ENCODE measurements around the gene FRZB.
A peak's percentile ranks its signal among the peaks of the same experiment; 100 is the strongest.
"Not testable (repeated sequence)": the region's sequence is repeated elsewhere in the genome, so short reads cannot be mapped to it uniquely, and the experiment has no call there.

The FRZB gene, protein sequence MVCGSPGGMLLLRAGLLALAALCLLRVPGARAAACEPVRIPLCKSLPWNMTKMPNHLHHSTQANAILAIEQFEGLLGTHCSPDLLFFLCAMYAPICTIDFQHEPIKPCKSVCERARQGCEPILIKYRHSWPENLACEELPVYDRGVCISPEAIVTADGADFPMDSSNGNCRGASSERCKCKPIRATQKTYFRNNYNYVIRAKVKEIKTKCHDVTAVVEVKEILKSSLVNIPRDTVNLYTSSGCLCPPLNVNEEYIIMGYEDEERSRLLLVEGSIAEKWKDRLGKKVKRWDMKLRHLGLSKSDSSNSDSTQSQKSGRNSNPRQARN

DNA sequence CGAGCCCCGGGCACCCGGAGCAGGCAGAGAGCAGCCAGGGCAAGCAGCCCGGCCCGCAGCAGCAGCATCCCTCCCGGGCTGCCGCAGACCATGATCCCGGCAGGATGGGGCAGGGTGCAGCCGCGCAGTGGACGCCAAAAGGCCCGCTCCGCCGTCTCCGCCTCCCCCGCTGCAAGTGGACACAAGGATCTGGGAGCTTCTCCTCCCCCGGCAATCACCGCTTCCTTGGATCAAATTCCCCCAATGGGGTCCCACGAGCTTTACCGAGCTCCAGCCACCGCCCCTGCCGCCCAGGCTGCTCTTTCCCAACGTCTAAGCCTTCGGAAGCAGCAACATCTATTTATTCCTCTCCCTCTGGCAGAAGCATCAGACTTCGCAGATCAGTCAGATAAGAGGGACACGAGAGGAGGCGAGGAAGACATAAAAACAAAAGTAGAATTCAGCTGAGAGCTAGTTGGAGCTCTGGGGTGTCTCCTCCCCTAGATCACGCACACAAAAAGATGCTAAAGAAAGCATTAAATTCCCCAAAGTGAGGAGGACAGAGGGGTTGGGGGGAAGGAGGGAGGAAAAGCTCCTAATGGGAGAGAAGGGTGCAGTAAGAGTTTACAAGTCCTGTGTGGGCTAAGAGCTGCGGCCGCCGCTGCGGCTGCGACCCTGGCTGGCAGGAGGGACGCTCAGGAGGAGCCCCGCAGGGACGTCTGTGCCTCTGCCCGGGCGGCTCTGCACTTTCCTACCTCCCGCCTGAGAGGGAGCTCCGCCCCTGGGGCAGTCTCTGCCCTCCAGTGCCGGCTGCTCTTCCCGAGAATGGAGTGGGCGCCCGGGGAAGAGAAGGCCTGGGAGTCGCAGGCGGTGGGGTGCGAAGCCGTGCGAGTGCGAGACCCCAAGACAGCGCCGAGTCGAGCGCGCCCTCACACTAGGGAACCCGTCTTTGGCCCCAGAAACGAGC, at the start of gene FRZB:
Gene FRZB (minus strand): TSS at position 177 of the 946 bp plus-strand sequence. CDS start 85 bp downstream, at position 92.
- FAIRE-seq (no peak), DNase-seq (ENCODE audit: low spot score) (no peak)

DNA sequence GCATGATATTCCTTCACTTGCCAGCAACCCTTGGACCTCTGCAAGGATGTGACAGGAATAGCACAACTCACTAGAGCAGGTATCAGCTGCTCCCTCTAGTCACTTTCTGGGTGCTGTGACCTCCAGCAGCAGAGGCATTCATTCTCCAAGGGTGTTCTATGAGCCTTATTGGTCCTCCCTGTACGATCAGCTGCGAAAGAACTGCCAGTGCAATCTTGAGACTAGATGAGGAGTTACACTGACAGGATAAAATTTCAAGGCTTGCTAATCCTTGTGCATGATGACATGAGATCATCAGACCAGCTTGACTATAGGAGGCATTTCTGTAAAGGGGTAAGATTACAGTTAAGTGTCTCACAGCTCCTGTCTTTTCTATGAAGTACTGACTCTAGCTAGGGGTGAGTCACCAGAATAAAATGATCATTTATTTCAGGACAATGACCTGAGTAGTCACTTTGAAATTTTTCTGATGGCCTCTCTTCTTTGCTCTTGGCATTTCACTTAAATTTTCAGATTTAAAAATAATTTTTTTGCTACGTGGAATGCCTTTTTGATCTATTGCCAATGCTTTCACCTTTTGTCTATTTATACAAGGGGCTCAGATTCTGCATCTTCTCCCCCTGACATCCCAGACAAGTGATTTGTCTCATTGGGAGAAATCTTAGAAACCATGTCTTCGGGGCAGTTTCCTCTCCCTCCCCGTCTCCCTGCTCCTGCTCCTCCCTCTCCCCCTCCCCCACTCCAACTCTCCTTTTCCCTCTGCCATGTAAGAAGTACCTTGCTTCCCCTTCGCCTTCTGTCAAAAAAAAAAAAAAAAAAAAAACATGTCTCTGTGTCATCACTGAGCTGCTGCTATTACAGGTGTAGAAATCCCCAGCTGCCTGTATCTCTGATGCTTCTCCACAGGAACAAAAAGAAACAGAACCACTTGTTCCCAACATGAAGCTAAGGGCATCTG, 49.2 kb upstream of the FRZB start:
- FAIRE-seq (peak; percentile 89), DNase-seq (ENCODE audit: low spot score) (peak; percentile 81)

DNA sequence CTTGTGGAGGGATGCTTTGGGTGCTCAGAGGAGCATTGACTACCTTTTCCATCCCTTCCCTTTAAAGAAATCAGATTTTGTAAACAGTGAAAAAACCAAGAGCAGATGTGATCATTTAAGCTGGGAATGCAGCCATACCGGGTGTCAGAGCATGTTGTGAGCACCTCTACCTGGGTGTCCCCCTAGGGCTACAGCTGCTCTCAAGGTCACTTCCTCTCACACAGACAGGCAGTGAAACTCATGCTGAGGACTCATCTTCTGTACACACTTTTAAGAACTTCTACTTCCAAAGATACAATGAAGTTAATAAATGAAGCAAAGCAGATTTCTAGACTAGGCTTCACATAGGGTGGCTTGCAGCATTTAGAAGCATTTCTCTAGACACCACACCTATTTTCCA, 48.4 kb upstream of the FRZB start:
- no peak for DNase-seq (ENCODE audit: low spot score)
- FAIRE-seq: no peak

DNA sequence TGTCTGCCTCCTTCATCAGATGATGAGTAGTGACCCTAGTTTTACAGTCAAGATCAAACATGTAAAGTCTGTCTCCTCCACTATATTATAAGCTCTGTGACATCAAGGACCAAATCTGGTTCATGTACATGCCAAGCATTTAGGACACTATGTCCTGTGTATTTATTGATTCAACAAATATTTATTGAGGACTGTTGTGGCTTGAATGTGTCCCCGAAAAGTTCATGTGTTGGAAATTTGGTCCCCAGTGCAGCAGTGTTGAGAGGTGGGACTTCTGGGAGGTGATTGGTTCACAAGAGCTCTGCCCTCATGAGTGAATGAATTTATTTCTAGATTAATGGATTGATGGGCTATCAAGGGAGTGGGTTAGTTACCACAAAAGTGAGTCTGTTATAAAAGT, 46.6 kb upstream of the FRZB start:
- FAIRE-seq: no peak

DNA sequence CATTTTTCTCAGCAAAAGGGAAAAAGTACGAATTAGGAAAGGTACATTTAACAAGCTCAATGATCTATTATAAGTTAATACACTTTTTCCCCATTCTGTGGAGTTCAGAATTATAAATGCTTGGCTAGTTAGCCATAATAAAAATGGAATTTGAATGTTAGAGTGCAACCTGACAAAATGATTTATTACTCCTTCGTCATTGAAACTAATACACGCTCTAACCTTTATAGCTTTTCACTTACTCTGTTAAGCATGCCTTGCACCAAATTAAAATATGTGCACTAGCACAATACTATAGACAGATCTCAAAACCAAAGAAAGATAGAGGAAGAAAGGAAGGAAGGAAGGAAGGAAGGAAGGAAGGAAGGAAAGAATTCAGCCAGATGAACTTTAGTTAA, 46.1 kb upstream of the FRZB start:
- FAIRE-seq: no peak
- no peak for DNase-seq (ENCODE audit: low spot score)

More for the DNA sequence above, 46.6 kb upstream of the FRZB start:
- no peak for DNase-seq (ENCODE audit: low spot score)

DNA sequence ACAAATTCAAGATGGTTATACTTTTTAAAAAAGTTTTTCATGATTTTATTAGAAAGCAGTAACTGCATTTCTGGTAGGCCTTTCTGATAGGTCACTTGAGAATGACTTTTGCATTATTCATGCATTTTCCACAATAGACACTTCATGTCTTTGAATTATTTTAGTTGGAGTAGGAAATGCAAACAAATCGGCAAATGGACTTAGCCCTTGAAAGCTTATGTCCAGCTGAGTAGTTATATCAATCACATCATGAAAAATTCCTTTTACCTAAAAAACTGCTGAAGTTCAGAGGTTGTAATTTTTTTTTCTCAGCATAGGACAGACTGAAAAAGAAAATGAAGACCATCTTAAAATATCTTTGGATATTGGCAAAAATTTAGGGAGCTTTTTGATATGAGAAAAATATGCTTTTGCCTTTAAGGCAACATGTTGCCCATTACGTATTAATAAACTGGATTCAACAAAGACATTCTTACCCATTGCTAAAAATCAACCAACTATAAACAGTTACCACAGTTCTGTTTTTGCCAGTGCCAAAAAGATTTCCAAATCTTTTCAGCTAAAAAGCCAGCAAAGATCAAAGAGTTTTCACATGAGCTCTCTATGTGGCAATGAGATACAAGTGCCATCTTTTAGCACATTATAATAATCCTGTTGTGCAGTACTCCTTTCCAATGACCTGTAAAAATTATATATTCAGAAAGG, 45.5 kb upstream of the FRZB start:
- FAIRE-seq (no peak), DNase-seq (ENCODE audit: low spot score) (no peak)

DNA sequence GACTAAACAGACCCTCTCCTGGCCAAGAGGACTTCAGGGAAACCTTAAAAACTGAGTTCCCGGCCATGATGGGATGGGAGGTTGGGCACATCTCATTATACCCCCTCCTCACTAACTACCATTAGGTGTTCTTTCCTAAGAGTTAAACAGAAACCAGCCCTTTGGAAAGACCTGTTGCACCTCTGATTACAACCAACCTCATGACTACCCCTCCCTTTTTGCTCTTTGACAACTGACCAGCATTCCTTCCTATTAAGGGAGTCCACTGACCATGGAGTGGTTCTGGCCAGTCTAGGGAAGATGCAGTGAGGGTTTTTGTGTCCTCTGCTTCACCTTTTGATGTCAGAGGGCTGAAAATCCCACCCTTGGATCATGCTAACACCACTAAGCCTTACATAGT, 44.5 kb upstream of the FRZB start:
- FAIRE-seq (no peak), DNase-seq (ENCODE audit: low spot score) (no peak)

DNA sequence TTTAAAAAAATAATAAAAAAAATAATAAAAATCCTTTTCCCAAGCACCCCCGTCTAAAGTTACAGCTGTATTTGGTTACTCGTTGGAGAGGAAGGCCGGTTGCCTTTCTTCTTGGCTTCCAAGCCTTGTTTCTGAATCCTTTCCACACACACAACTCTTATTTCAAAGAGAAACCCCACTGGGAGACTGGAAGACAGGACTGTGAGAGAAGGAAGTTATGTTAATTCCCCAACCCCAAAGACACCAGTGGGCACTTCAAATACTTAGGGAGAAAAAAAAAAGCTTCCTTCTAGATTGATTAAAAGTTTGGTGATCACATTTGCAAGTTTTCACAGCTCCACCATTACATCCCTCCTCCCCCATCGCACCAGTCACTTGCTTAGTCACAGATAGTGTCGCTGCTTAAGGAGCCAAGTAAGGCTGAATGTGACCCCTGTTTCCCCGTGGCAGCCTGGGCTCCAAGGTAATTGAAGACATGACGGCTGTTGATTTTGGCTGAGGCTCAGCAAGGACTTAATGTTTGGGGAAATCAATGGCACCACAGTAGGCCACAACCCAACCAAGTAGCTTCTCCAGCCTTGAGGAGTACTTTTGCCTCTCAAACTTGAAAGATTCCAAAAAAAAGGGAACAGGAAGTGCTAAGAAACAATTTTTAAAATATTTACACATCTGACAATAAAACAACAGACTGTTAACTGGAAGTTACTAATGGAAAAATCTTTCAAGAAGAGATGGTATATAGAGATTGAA, 40.8 kb upstream of the FRZB start:
- DNase-seq (ENCODE audit: low spot score): no peak
- no peak for FAIRE-seq

DNA sequence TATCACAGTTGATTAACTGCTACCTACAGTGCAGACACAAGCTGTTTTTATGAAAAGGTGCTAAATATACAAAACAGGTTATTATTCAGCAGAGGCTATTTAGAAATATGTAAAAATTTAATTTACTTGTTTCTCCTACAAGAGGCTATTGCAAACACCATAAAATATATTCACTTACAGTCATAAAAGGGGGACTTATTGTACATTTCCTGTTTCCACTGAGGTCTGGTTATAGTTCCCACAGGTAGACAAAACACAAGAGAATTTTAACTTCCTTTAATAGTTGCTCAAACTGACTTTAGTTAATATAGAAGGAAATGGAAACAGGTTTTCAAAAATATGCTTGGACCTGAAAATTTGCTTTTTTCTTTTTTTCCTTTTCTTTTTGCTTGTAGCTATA, 40.0 kb upstream of the FRZB start:
- FAIRE-seq (no peak), DNase-seq (ENCODE audit: low spot score) (no peak)

DNA sequence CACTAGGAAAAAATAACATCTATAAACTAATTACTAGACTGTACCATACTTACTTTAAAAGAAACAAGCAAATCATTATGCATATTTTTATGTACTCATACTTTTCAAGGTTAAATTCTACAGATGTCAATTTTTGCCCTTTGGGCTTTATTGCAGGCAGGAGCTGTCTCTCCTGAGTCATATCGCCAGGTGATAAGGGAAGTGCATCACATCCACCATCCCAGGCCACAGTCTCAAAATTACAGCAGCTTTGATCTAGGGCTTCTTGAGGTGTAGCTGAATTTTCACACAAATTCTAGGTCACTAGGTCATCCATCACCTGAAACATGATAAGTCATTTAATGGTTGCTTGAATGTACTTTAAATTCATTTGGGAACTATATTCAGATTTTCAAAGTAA, 38.4 kb upstream of the FRZB start:
- DNase-seq (ENCODE audit: low spot score) (no peak), FAIRE-seq (no peak)

DNA sequence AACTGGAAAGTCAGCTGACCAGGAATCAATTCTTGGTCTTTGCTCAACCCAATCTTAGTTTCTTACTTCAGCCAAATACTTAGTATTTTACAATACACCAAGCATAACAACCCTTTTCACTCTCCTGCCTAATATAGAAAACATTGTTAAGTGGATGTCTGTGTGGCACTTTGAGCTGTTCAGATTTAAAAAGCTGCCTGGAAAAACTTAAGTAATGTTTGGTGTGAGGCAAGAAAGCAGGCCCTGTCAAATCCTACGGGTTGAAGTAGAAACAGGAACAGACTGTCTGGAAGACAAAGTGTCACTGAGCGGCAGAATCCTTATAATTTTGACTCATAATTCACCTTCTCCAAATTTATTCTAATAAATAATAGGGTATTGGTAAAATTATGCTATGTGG, 37.1 kb upstream of the FRZB start:
- no peak for FAIRE-seq
- DNase-seq (ENCODE audit: low spot score): no peak

DNA sequence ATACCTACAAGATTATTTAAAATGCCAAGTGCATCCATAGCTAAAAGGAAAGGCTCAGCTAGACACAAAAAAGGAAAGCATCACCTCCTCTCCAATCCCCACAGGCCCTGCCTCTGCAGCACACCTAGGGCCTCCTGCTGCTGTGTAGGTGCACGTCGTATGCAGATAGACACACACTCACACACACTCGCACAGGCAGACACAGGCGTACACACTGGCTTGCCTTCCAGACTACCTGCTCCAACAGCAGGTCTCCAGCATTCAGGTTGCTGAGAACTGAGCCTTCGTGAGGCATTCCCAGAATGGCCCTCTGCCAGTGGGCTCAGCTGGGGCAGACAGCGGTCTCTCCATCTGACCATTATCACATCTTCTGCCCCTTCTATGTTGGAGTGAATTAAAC, 35.3 kb upstream of the FRZB start:
- no peak for FAIRE-seq
- no peak for DNase-seq (ENCODE audit: low spot score)

DNA sequence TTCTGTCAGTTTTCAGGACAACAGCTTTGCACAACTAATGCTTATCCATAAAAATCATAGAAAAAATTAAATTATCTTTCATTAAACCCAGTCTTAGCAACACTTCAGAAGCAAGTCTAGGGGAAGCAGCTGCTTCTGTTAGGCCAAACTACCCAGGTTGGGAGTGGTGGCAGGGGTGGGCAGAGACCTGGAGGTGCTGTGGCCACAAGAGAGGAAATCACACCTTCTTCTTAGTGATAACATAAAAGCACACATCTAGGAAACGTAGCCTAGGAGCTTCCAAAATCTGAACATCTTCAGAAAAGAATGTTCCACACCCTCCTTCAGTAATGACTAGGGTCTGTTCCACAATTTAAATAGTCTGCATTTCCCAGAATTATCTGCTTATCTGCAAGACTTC, 32.3 kb upstream of the FRZB start:
- DNase-seq (ENCODE audit: low spot score) (no peak), FAIRE-seq (no peak)

DNA sequence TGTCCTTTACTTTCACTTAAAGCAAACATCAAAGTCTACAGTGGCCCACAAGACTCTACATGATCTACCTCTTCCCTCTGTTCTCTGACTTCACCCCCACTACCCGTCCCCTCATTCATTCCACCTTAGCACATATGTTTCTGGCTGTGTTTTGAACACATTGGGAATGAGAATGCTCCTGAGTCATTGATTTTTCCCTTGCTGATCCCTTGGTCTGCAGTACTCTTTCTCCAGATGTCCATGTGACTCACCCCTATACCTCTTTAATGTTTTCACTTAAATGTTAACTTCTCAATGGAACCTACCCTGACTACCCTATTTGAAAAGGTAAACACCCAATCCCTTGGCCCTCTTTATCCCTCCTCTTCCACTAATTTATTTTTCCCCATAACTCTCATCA, 30.7 kb upstream of the FRZB start:
- DNase-seq (ENCODE audit: low spot score) (no peak), FAIRE-seq (no peak)

DNA sequence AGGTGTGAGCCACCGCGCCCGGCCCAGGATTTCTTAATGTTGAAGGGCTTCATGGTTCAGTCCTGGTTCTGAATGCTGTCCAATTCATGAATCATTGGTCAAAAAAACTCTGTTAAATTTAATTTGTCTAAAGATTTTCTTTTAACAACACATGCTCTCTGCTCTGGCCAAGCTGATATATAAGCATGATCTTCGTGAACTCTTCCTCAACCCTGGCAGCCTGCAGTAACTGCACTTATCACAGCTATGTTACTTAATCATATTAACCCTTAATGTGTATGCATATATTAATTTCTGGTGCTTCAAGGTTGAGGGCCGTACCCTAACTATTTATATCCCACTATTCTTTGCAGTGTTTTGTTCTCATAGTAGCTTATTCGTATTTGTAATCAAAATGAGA, 29.4 kb upstream of the FRZB start:
- FAIRE-seq (no peak), DNase-seq (ENCODE audit: low spot score) (no peak)

DNA sequence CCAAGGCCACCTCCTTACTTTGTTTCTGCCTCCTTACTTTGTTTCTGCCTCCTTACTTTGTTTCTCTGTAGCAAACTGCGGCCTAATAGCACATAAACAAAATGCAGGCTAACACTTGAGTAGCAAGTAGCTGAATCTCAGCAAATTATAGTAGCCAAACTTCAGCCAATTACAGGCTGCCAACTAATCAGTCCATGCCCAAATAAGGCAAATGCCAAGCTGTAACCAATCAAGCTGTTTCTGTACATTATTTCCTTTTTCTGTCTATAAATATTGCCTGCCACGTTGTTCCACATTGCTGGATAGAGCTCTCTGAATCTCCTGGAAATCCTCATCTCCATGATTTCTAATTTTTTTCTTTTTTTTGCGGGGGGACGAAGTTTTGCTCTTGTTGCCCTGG, 28.7 kb upstream of the FRZB start:
- DNase-seq (ENCODE audit: low spot score) (no peak), FAIRE-seq (no peak)

DNA sequence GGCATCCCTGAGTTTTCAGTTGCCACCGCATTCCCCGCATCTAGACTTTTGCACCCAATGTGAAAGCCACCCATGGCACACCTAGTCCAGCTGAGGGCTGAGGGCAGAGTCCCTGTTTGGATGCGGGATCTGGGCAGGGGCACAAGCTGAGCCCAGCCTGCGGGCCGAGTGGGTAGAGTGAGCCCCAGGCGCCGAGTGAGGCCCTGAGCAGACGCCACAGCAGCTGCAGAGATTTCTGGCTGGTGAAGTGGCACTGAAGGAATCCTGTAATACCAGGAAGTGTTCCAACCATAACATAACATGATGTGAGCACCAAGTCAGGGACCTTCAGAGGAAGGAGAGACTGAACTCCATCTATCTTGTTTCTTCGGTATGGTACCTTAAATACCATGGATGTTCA, 27.7 kb upstream of the FRZB start:
- no peak for FAIRE-seq
- no peak for DNase-seq (ENCODE audit: low spot score)

DNA sequence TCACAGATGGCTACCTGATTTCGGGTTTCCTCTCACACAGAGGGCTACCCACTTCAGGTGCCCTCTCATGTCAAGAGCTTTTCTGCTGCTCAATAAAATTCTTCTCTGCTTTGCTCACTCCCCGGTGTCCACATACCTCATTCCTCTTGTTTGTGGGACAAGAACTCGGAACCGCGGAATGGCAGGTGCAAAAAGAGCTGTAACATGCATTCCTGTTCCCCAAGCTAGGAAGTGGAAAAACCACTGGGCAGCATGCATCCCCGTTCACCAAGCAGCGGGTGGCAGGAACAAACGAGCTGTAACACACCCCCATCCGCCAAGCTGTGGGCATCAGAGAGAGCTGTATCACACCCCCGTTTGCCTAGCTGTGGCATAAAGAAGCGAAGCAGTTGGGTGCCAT, 27.2 kb upstream of the FRZB start:
- no peak for FAIRE-seq
- DNase-seq (ENCODE audit: low spot score): no peak

DNA sequence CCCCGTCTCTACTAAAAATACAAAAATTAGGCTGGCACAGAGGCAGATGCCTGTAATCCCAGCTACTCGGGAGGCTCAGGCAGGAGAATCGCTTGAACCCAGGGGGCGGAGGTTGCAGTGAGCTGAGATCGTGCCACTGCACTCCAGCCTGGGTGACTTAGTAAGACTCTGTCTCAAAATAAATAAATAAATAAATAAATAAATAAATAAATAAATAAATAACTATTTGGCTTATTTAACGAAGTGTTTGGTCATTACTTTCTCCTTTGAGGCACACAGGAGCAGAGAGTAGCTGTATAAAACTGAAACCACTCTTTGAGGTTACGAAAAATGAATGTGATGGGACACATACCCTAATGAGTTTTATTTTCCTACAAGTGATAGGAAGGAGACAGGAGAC, 26.6 kb upstream of the FRZB start:
- not testable (repeated sequence) for DNase-seq (ENCODE audit: low spot score); FAIRE-seq

DNA sequence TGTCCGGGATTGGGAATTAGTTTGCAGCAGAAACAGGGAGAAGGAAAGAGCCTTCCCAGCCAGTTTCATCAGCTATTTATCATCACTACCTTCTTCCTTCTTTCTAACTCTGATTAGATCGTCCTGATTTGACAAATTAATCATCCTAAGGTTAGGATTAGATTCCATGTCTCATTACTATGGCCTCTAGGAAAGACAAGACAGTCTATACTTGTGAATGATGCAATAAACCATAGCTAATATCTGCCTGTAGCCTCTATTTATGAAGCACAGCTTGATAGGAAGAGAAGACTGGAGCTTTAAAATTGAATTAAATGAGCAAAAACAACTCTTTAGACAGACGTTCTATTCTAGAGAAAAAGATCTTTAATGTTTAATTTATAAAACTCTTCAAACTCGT, 25.2 kb upstream of the FRZB start:
- no peak for FAIRE-seq
- DNase-seq (ENCODE audit: low spot score): no peak

All from urothelium cell line (cell line).